C4-2B (cell line): ENCODE data around the gene FREY1.

Experiments
- CTCF ChIP-seq: fragments of 450-650 bp; conservative IDR thresholded peaks from 2 replicates; pipeline ENCODE4 v1.5.1; 2017; ENCODE audit warnings: mild to moderate bottlenecking
- ZFX ChIP-seq: fragments of 450-650 bp; IDR thresholded peaks from 2 replicates; pipeline ENCODE4 v1.6.1; 2017

- no peak for TF ChIP-seq CTCF
- no peak for TF ChIP-seq ZFX
Measured at GRCh38 chr11:45905095-45905494, 2.0 kb downstream of the FREY1 start.
